Measurements from ENCODE around the gene GABARAPL2. TPM values are rescaled to one million over a fixed set of nuclear protein-coding genes. Genes with fewer than 3 reads are reported as not detected.

GABARAPL2 gene
- total and polyA plus RNA-seq, 5 experiments from 2014 or later: 76.5 to 291 (median 226) TPM

GRCh38 chr16:75558846-75559401 lies 7.3 kb upstream of the GABARAPL2 start:
- H3K27ac Mint-ChIP-seq: no peak overlapping the region
- DNase-seq (no peak), ATAC-seq (no peak)
- H3K4me1 Mint-ChIP-seq: peaks cover 4 to 13% (median 11%) of the 10 kb centered on the region in 4 donors
- H3K36me3 Mint-ChIP-seq: no peaks in the 10 kb centered on the region
- no peak overlapping the region for H3K4me3 Mint-ChIP-seq
- H3K27me3 Mint-ChIP-seq: peaks cover 4 to 19% (median 6%) of the 10 kb centered on the region in 5 donors
- H3K9me3 Mint-ChIP-seq: no peaks in the 10 kb centered on the region
- POLR2A ChIA-PET: interaction anchor here (0.7 kb wide), 1 partner anchor 8 kb away, joined by 3 read pairs; no protein-coding TSS in a partner anchor

GRCh38 chr16:75559564-75560372 lies 6.4 kb upstream of the GABARAPL2 start:
- Mint-ChIP-seq H3K36me3 (no peaks in the 10 kb centered on the region), H3K4me3 (no peak overlapping the region), H3K9me3 (no peaks in the 10 kb centered on the region), H3K27ac (no peak overlapping the region), H3K4me1 (peaks cover 4 to 14% (median 11%) of the 10 kb centered on the region in 4 donors), H3K27me3 (peaks cover 3 to 19% (median 10%) of the 10 kb centered on the region in 5 donors)
- no peak for DNase-seq
- POLR2A ChIA-PET: no interaction called here
- no peak for ATAC-seq

GRCh38 chr16:75565640-75566039 lies 539 bp upstream of the GABARAPL2 start:
- Mint-ChIP-seq H3K9me3 (no peaks in the 10 kb centered on the region), H3K4me1 (peaks cover 8 to 49% (median 43%) of the 10 kb centered on the region in 4 donors), H3K4me3 (peak overlapping the region; percentile 91 to 99 (median 98)), H3K36me3 (peaks cover 0 to 26% (median 3%) of the 10 kb centered on the region in 3 donors), H3K27me3 (peaks cover 3 to 19% (median 9%) of the 10 kb centered on the region in 5 donors), H3K27ac (peak overlapping the region; percentile 92 to 99 (median 97))
- POLR2A ChIA-PET: interaction anchor here (0.8 to 6.1 kb wide), 10 partner anchors 8 to 132 kb away, joined by 3 to 58 read pairs (median 6); partner anchors contain the start of genes ADAT1, CFDP1, KARS1 and TERF2IP
- ATAC-seq (no peak), DNase-seq (no peak)

- H3K4me3 Mint-ChIP-seq: peak overlapping the region; percentile 72 to 99 (median 97)
- POLR2A ChIA-PET: interaction anchor here (0.6 to 6.1 kb wide), 7 partner anchors 7 to 81 kb away, joined by 3 to 58 read pairs (median 13); partner anchors contain the start of genes ADAT1, KARS1, TERF2IP and TMEM231
- peaks cover 0 to 35% (median 3%) of the 10 kb centered on the region in 3 donors for H3K36me3 Mint-ChIP-seq
- peaks cover 3 to 19% (median 9%) of the 10 kb centered on the region in 5 donors for H3K27me3 Mint-ChIP-seq
- H3K9me3 Mint-ChIP-seq: no peaks in the 10 kb centered on the region
- peak in 5 of 10 donors; percentile 13 to 30 (median 22) for DNase-seq
- ATAC-seq: peak in 1 of 2 donors; percentile 2
- H3K27ac Mint-ChIP-seq: peak overlapping the region; percentile 22 to 91 (median 80)
- peaks cover 8 to 55% (median 48%) of the 10 kb centered on the region in 4 donors for H3K4me1 Mint-ChIP-seq
Observed at GRCh38 chr16:75566758-75567255, 628 bp downstream of the GABARAPL2 start.

- Mint-ChIP-seq H3K27ac (peak overlapping the region in 9 of 10 donors; percentile 22 to 91 (median 68)), H3K9me3 (no peaks in the 10 kb centered on the region), H3K4me1 (peaks cover 8 to 65% (median 55%) of the 10 kb centered on the region in 4 donors), H3K4me3 (peak overlapping the region; percentile 51 to 99 (median 94)), H3K27me3 (peaks cover 0 to 12% (median 5%) of the 10 kb centered on the region in 5 donors), H3K36me3 (peaks cover 0 to 46% (median 3%) of the 10 kb centered on the region in 3 donors)
- POLR2A ChIA-PET: interaction anchor here (4.7 to 6.1 kb wide), 2 partner anchors 54 to 80 kb away, joined by 32 to 58 read pairs; partner anchors contain the start of genes ADAT1, KARS1 and TERF2IP
- DNase-seq: no peak
- no peak for ATAC-seq
Observed at GRCh38 chr16:75567911-75568310, 1.7 kb downstream of the GABARAPL2 start.

- H3K27ac Mint-ChIP-seq: peak overlapping the region in 6 of 10 donors; percentile 20 to 73 (median 50)
- peak overlapping the region in 1 of 10 donors; percentile 14 for H3K4me3 Mint-ChIP-seq
- ATAC-seq (no peak), DNase-seq (no peak)
- H3K4me1 Mint-ChIP-seq: peaks cover 13 to 64% (median 59%) of the 10 kb centered on the region in 4 donors
- H3K27me3 Mint-ChIP-seq: no peaks in the 10 kb centered on the region
- POLR2A ChIA-PET: interaction anchor here (1.2 kb wide), 1 partner anchor 78 kb away, joined by 4 read pairs; no protein-coding TSS in a partner anchor
- peaks cover 0 to 68% (median 3%) of the 10 kb centered on the region in 3 donors for H3K36me3 Mint-ChIP-seq
- no peaks in the 10 kb centered on the region for H3K9me3 Mint-ChIP-seq
Observed at GRCh38 chr16:75570396-75571065, 4.4 kb downstream of the GABARAPL2 start.

GRCh38 chr16:75572864-75573542 lies 6.8 kb downstream of the GABARAPL2 start:
- Mint-ChIP-seq H3K27ac (no peak overlapping the region), H3K36me3 (peaks cover 0 to 90% (median 7%) of the 10 kb centered on the region in 3 donors), H3K27me3 (no peaks in the 10 kb centered on the region), H3K4me1 (peaks cover 10 to 56% (median 44%) of the 10 kb centered on the region in 4 donors), H3K4me3 (no peak overlapping the region), H3K9me3 (no peaks in the 10 kb centered on the region)
- ATAC-seq (no peak), DNase-seq (no peak)
- POLR2A ChIA-PET: interaction anchor here (0.6 kb wide), 2 partner anchors 49 to 78 kb away, joined by 3 to 4 read pairs; partner anchors contain the start of gene CHST6

GRCh38 chr16:75573955-75574354 lies 7.8 kb downstream of the GABARAPL2 start:
- DNase-seq (no peak), ATAC-seq (no peak)
- Mint-ChIP-seq H3K27me3 (no peaks in the 10 kb centered on the region), H3K36me3 (peaks cover 0 to 90% (median 5%) of the 10 kb centered on the region in 3 donors), H3K27ac (peak overlapping the region in 3 of 10 donors; percentile 1 to 74 (median 9)), H3K4me3 (no peak overlapping the region), H3K9me3 (no peaks in the 10 kb centered on the region), H3K4me1 (peaks cover 10 to 49% (median 37%) of the 10 kb centered on the region in 4 donors)
- POLR2A ChIA-PET: interaction anchor here (1.0 kb wide), 1 partner anchor 8 kb away, joined by 3 read pairs; the partner anchor contains the start of gene GABARAPL2

GRCh38 chr16:75575958-75576357 lies 9.8 kb downstream of the GABARAPL2 start:
- H3K4me3 Mint-ChIP-seq: no peak overlapping the region
- peaks cover 0 to 89% (median 9%) of the 10 kb centered on the region in 3 donors for H3K36me3 Mint-ChIP-seq
- no peak for DNase-seq
- no peak for ATAC-seq
- H3K27ac Mint-ChIP-seq: peak overlapping the region in 4 of 10 donors; percentile 8 to 39 (median 28)
- H3K4me1 Mint-ChIP-seq: peaks cover 5 to 36% (median 22%) of the 10 kb centered on the region in 4 donors
- H3K9me3 Mint-ChIP-seq: no peaks in the 10 kb centered on the region
- POLR2A ChIA-PET: interaction anchor here (2.0 kb wide), 1 partner anchor 9 kb away, joined by 8 read pairs; the partner anchor contains the start of gene GABARAPL2
- no peaks in the 10 kb centered on the region for H3K27me3 Mint-ChIP-seq

GRCh38 chr16:75576384-75576811 lies 10.2 kb downstream of the GABARAPL2 start:
- POLR2A ChIA-PET: interaction anchor here (0.6 to 2.0 kb wide), 2 partner anchors 10 to 42 kb away, joined by 7 to 8 read pairs; partner anchors contain the start of gene GABARAPL2

GRCh38 chr16:75578212-75578611 lies 12.0 kb downstream of the GABARAPL2 start:
- Mint-ChIP-seq H3K36me3 (peaks cover 0 to 71% (median 9%) of the 10 kb centered on the region in 3 donors), H3K4me1 (peaks cover 3 to 19% (median 8%) of the 10 kb centered on the region in 4 donors), H3K9me3 (no peaks in the 10 kb centered on the region), H3K27ac (peak overlapping the region in 1 of 10 donors; percentile 9), H3K27me3 (no peaks in the 10 kb centered on the region), H3K4me3 (no peak overlapping the region)
- DNase-seq: no peak
- ATAC-seq: no peak
- POLR2A ChIA-PET: interaction anchor here (0.7 kb wide), 1 partner anchor 12 kb away, joined by 3 read pairs; the partner anchor contains the start of gene GABARAPL2

More at GRCh38 chr16:75576384-75576811, 10.2 kb downstream of the GABARAPL2 start:
- Mint-ChIP-seq H3K9me3 (no peaks in the 10 kb centered on the region), H3K36me3 (peaks cover 0 to 87% (median 9%) of the 10 kb centered on the region in 3 donors), H3K4me3 (no peak overlapping the region), H3K27me3 (no peaks in the 10 kb centered on the region), H3K4me1 (peaks cover 5 to 32% (median 19%) of the 10 kb centered on the region in 4 donors), H3K27ac (peak overlapping the region in 6 of 10 donors; percentile 8 to 61 (median 32))
- ATAC-seq (no peak), DNase-seq (no peak)
